Activated naive CD8-positive, alpha-beta T cell treated with anti-CD3 and anti-CD28 coated beads, Interleukin-2, amount 50 U/mL, for 24 hours (primary cell): ENCODE results near the gene SULT1B1.
A peak's percentile ranks its signal among the peaks of the same experiment; 100 is the strongest.
"Not testable (repeated sequence)": the region's sequence is repeated elsewhere in the genome, so short reads cannot be mapped to it uniquely, and the experiment has no call there.

Experiments
- ATAC-seq: fragments of 150-1000 bp; cut with Tn5 transposase; one replicate; pipeline ENCODE4 v1.10.0; 2021
- DNase-seq: peaks from one replicate; pipeline ENCODE4 v3.0.0; 2021
- H3K27ac Mint-ChIP-seq: one replicate; pipeline ENCODE4 v1.8.0; 2021; ENCODE audit warnings: mild to moderate bottlenecking, mixed read lengths
- H3K27me3 Mint-ChIP-seq: one replicate; pipeline ENCODE4 v1.8.0; 2021; ENCODE audit warnings: mixed read lengths
- H3K36me3 Mint-ChIP-seq: one replicate; pipeline ENCODE4 v1.8.0; 2021; ENCODE audit warnings: low read depth, mixed read lengths
- H3K4me1 Mint-ChIP-seq: one replicate; pipeline ENCODE4 v1.8.0; 2021; ENCODE audit warnings: mixed read lengths
- H3K4me3 Mint-ChIP-seq: one replicate; pipeline ENCODE4 v1.8.0; 2021; ENCODE audit warnings: mild to moderate bottlenecking, moderate library complexity, mixed read lengths
- H3K9me3 Mint-ChIP-seq: one replicate; pipeline ENCODE4 v1.8.0; 2021; ENCODE audit warnings: mixed read lengths

The SULT1B1 gene

DNA sequence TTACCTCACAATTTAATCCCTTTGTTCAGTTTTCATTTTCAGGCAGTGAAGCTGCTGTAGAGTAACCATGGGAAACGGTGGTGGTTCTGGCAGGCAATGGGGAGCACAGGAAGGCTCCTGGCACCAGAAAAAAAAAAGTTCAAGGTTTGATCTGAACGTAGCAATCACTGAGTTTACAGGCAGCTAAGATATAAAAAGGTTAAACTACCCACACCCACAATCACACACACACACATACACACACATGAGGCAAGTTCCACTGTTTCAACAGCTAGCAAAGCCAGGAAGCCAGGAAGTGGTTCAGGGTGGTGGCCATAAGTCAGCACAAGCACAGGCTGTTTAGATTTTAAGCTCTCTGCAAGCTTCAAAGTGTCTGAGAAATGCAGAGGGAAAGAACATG, at the start of gene SULT1B1:
TSS of gene SULT1B1 (minus strand) at position 166 of the 400 bp plus-strand sequence. CDS start 5,403 bp downstream, outside the sequence.
- Mint-ChIP-seq H3K27me3 (no peaks in the 10 kb centered on the region), H3K27ac (peak within 1 kb of the TSS; percentile 92), H3K4me3 (peak within 1 kb of the TSS; percentile 66), H3K4me1 (peaks cover 62% of the 10 kb centered on the region), H3K36me3 (no peaks in the 10 kb centered on the region), H3K9me3 (no peaks in the 10 kb centered on the region)
- DNase-seq, result peak; percentile 29
- ATAC-seq, result peak; percentile 86

DNA sequence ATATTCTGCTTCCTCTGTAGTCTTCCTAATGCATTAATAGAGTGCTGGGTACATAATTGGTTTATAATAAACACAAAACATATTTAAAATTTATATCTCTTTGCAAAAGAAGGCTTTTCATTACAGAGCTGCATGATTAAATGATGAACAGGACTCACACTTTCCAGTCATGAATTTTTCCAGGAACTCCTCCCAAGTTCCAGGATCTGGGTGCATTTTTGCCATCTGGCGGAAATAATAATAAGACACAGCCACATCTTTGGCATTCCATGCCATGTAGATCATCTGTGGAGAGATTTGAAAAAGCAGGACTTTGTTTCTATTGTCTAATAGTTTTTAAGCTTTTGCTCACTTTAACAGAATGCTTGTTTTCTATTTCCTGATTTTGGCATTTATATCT, 40.2 kb upstream of the SULT1B1 start:
- DNase-seq, result no peak
- Mint-ChIP-seq H3K4me3 (no peak overlapping the region), H3K4me1 (no peaks in the 10 kb centered on the region), H3K9me3 (peaks cover 4% of the 10 kb centered on the region), H3K27ac (no peak overlapping the region), H3K27me3 (peaks cover 2% of the 10 kb centered on the region), H3K36me3 (no peaks in the 10 kb centered on the region)
- no peak for ATAC-seq

DNA sequence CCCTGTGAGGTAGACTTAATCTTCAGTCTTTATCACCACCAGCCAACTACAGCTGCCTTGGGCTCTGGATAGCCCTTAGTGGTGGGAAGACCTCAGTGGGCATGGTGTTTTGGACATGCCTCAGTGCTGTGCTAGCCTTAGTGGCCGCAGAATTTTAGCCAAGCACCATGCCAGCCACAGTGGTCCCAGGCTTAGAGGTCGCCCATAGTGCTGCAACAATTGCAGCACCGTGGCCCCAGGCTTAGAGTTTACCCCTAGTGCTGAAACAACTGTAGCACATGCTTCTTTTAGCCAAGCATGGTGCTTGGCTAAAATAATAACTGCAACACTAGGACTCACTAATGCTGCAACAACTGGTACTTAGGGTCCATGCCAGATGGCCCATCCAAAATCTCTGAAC, 38.9 kb upstream of the SULT1B1 start:
- H3K27me3 Mint-ChIP-seq, result peaks cover 2% of the 10 kb centered on the region
- no peak overlapping the region for H3K4me3 Mint-ChIP-seq
- no peak overlapping the region for H3K27ac Mint-ChIP-seq
- peaks cover 4% of the 10 kb centered on the region for H3K9me3 Mint-ChIP-seq
- H3K4me1 Mint-ChIP-seq, result no peaks in the 10 kb centered on the region
- DNase-seq (no peak), ATAC-seq (no peak)
- no peaks in the 10 kb centered on the region for H3K36me3 Mint-ChIP-seq

DNA sequence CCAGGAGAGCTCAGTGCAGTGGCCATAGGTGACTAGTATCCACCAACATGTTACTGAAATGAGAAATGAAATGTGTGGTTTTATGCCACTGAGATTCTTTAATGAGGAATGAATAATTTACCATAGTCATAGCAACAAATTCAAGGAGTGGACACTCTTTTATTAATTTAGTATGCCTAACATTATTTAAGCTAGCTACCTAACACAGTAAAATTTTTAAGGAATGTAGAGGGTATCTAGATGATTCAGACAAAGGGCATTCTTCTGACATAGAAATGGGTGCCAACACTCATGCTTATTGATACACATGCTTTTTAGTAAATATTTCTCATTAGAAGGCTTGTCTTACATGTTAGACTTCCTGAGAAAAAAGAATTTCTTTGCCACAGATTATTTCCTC, 33.3 kb upstream of the SULT1B1 start:
- no peaks in the 10 kb centered on the region for H3K36me3 Mint-ChIP-seq
- H3K27ac Mint-ChIP-seq, result no peak overlapping the region
- ATAC-seq (no peak), DNase-seq (no peak)
- H3K4me1 Mint-ChIP-seq, result no peaks in the 10 kb centered on the region
- peaks cover 4% of the 10 kb centered on the region for H3K9me3 Mint-ChIP-seq
- no peaks in the 10 kb centered on the region for H3K27me3 Mint-ChIP-seq
- no peak overlapping the region for H3K4me3 Mint-ChIP-seq

DNA sequence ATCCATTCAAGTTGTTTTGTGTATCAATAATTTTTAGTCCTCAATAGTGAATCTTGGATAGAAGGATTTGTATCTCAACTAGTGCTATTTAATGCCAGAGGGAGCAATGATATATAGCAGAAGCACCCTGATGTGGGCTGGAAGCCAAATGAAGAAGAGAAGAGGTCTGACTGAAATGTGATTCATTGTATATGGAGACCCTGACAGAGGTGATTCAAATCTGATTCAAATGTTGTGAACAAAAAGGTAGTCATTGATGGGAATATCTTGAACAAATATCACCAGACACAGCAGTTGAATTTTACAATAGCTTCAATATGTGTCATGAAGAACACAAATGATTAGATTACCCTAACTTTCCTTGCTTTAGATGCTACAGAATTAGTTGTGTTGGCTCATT, 27.5 kb upstream of the SULT1B1 start:
- no peaks in the 10 kb centered on the region for H3K36me3 Mint-ChIP-seq
- H3K27ac Mint-ChIP-seq, result no peak overlapping the region
- H3K4me1 Mint-ChIP-seq, result no peaks in the 10 kb centered on the region
- H3K4me3 Mint-ChIP-seq, result no peak overlapping the region
- ATAC-seq, result no peak
- DNase-seq, result no peak
- no peaks in the 10 kb centered on the region for H3K27me3 Mint-ChIP-seq
- no peaks in the 10 kb centered on the region for H3K9me3 Mint-ChIP-seq

DNA sequence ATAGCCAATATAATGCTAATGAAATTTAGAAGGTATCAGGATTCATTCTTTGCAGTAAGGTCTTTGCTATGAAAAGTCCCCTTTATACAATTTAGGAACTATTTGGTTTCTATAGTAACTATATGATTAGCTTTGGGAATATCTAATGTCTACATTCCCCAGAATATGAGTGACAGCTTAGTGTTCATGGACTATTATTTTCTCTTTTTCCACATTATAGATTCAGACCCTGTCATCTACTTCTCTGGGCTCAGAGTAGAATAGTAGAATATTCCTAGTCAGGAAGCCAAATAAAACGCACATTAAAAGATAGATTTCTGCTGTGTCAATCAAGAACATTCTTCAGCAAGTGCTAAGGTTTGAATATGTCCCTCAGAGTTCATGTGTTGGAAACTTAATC, 26.1 kb upstream of the SULT1B1 start:
- Mint-ChIP-seq H3K4me1 (no peaks in the 10 kb centered on the region), H3K4me3 (no peak overlapping the region), H3K36me3 (no peaks in the 10 kb centered on the region), H3K27me3 (no peaks in the 10 kb centered on the region), H3K27ac (no peak overlapping the region), H3K9me3 (no peaks in the 10 kb centered on the region)
- no peak for ATAC-seq
- no peak for DNase-seq

DNA sequence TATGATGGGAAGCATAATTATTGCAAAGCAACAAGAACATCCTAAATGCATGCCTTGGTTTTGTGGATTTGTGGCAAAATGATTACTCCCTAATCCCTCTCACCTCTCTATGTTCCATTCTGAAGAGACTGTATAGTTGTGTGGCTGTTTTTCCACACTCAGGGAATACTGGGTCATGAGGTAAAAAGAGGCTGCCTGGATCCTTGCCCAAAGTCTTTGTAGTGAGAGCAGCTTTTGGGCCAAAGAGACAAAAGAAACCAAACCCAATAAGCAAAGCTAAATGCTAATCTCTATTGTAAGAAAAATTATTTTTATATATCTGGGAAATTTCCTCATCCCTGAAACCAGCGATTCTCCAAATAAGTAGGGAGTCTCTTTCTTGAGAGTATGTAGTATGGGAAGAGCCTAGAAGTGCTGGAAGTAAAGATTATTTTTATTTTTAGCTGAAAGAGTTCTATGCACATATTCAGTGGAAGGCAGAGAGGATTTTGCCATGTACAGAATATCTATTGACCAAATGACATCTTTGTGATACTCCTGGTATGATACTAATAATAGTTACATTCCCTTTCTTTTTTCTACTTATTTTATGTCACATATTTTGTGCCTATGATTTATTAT, 24.9 kb upstream of the SULT1B1 start:
- Mint-ChIP-seq H3K27me3 (no peaks in the 10 kb centered on the region), H3K27ac (no peak overlapping the region), H3K9me3 (no peaks in the 10 kb centered on the region), H3K4me1 (no peaks in the 10 kb centered on the region), H3K4me3 (no peak overlapping the region), H3K36me3 (no peaks in the 10 kb centered on the region)
- no peak for DNase-seq
- ATAC-seq, result no peak

DNA sequence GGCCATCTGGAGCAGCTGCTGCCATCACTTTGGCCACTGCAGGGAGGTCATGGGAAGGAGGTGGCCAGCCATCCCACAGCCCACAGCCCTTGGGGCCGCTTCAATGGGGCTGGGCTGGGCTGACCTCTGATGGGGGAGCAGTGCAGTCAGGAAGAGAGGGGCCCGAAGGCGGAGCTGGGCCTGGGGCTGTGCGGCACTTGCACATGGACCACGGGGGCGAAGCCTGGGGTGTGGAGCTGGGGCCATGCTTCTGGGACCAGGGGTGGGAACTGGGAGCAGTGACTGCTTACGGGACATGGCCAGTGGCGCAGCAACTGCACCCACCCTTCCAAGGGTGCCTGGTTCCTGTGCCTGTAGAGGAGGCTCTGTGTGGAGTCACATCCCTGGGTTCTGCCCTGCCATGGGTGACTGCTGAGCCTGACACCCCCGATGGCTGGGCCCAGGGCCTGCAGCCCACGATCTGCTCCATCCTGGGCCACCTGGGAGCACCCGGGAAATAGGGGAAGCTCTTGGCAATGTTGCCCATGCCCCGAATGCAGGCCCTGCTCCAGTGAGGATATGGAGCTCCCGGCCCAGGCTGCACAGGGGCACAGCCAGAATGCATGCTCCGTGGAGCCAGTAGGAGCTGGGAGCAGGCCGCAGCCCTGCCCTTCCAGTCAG, 22.4 kb upstream of the SULT1B1 start:
- no peaks in the 10 kb centered on the region for H3K9me3 Mint-ChIP-seq
- DNase-seq, result no peak
- no peak overlapping the region for H3K4me3 Mint-ChIP-seq
- H3K36me3 Mint-ChIP-seq, result no peaks in the 10 kb centered on the region
- no peak for ATAC-seq
- H3K4me1 Mint-ChIP-seq, result no peaks in the 10 kb centered on the region
- H3K27me3 Mint-ChIP-seq, result no peaks in the 10 kb centered on the region
- H3K27ac Mint-ChIP-seq, result no peak overlapping the region

DNA sequence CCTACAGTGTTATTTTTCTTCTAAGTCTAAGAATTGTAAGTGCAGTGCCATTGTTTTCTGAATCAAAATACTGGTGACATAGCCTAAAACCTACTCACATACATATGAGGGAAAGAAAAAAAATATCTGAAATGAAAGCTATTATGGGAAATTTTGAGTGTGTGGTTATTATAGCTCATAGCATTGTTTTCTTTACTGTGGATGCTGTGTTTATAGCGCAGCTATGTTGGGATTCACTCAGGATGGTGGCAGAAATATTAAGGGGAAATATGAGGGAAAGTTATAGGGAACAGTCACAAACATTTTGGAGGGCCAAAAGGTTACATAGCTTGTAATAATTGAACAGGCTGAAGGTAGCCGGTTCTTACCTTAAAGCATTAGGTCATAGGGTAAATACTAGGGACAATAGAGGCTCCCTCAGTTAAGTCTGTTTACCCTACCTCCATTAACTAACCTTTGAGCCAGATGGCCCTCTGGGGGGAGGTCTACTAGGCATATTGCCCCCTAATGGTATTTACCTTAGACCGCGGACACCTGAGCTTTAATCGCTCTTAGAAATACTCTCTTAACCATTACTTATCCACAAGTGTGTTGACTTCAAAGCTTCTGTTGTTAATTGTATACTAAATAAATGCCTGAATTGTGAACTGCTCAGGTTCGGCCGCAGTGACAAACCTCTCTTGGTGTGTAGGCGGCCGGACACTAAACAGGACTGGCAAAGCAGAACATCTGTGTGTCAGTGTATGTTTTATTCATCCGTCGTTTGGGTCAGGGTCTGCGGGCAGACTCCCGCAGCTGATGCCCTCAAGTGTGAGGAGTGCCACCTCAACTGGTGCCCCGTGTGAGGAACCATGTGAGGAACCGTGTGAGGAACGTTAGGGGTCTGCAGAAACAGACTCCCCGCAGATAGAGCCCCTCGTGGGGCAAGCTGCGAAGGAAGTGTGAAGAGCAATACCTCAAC, 21.3 kb upstream of the SULT1B1 start:
- no peaks in the 10 kb centered on the region for H3K27me3 Mint-ChIP-seq
- no peak for DNase-seq
- no peaks in the 10 kb centered on the region for H3K36me3 Mint-ChIP-seq
- H3K4me1 Mint-ChIP-seq, result no peaks in the 10 kb centered on the region
- no peak overlapping the region for H3K4me3 Mint-ChIP-seq
- H3K9me3 Mint-ChIP-seq, result no peaks in the 10 kb centered on the region
- H3K27ac Mint-ChIP-seq, result no peak overlapping the region
- ATAC-seq, result no peak

DNA sequence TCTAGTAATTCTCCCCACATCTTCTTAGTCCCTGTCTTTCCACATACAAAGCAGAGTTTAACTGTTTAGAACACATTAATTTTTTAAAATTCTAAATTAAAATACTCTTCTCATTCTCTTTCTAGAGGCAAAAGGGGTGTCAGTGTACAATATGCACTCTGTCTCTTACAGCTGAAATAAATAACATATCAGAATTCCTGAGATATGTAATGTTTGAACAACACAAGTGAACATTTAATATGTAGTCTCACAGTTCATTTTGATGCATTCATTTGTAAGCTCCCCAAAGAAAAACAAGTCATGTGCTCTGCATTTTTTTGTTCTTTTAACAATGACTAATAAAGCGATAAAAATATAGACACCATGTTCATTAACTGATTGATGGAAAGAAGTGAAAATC, 19.7 kb upstream of the SULT1B1 start:
- no peaks in the 10 kb centered on the region for H3K9me3 Mint-ChIP-seq
- H3K4me1 Mint-ChIP-seq, result no peaks in the 10 kb centered on the region
- no peak overlapping the region for H3K4me3 Mint-ChIP-seq
- no peaks in the 10 kb centered on the region for H3K27me3 Mint-ChIP-seq
- H3K27ac Mint-ChIP-seq, result no peak overlapping the region
- no peak for DNase-seq
- no peaks in the 10 kb centered on the region for H3K36me3 Mint-ChIP-seq
- no peak for ATAC-seq

DNA sequence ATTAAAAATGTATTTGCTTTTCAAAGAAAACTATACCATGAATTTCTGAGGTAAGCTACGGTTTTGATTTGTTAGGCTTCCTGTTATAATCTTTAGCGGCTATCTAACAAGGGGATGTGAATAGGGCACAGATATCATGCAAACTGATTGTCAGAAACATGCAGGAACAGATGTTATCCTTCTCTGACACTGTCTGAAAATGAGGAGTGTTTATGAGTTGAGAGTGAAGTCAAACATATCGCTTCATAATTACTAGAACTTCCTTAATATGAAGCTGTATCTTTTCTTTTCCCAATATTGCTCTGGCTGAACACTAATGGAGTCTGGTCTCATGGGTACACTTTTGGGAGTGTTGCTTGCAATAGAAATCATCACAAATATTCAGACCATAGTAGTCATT, 16.3 kb upstream of the SULT1B1 start:
- Mint-ChIP-seq H3K36me3 (no peaks in the 10 kb centered on the region), H3K4me3 (no peak overlapping the region), H3K27me3 (no peaks in the 10 kb centered on the region), H3K27ac (no peak overlapping the region), H3K4me1 (no peaks in the 10 kb centered on the region), H3K9me3 (no peaks in the 10 kb centered on the region)
- DNase-seq (no peak), ATAC-seq (no peak)

DNA sequence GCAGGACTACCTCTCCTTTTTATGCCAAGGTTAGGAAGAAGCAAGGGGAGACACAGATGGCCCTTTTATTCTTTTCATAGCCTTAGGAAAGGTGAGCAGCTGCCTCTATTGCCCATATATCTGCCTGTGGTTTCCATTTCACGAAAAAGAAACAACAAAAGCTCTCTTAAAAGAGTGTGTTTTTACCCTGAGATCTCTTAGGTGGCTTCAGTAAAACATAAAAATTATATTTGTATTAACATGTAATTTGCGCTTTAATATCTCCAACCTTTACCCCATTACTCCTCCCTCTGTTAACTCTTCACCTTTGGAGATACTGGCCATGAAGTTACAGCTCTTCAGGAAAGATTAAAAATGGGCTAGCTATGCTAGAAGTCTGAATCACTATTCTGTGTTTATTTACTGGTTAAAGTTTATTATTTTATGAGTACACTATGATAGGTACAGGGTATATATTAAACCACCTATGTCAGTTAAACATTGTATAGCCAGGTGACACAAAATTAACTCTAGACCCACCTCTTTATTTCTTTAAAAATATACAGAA, 15.0 kb upstream of the SULT1B1 start:
- DNase-seq, result no peak
- Mint-ChIP-seq H3K27ac (no peak overlapping the region), H3K4me3 (no peak overlapping the region), H3K27me3 (no peaks in the 10 kb centered on the region), H3K9me3 (no peaks in the 10 kb centered on the region), H3K4me1 (peaks cover 2% of the 10 kb centered on the region), H3K36me3 (no peaks in the 10 kb centered on the region)
- no peak for ATAC-seq

DNA sequence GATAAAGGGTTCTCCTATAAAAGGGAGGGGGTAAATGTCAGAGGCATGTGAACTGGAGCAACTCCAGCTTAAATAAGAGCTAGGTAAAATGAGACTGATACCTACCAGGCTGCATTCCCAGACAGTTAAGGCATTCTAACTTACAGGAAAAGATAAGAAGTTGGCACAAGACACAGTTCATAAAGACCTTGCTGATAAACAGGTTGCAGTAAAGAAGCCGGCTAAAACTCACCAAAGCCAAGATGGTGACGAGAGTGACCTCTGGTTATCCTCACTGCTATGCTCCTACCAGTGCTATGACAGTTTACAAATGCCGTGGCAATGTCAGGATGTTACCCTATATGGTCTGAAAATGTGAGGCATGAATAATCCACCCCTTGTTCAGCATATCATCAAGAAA, 13.1 kb upstream of the SULT1B1 start:
- H3K27me3 Mint-ChIP-seq, result no peaks in the 10 kb centered on the region
- H3K27ac Mint-ChIP-seq, result no peak overlapping the region
- H3K36me3 Mint-ChIP-seq, result no peaks in the 10 kb centered on the region
- H3K4me3 Mint-ChIP-seq, result no peak overlapping the region
- DNase-seq (no peak), ATAC-seq (no peak)
- peaks cover 2% of the 10 kb centered on the region for H3K4me1 Mint-ChIP-seq
- H3K9me3 Mint-ChIP-seq, result no peaks in the 10 kb centered on the region

DNA sequence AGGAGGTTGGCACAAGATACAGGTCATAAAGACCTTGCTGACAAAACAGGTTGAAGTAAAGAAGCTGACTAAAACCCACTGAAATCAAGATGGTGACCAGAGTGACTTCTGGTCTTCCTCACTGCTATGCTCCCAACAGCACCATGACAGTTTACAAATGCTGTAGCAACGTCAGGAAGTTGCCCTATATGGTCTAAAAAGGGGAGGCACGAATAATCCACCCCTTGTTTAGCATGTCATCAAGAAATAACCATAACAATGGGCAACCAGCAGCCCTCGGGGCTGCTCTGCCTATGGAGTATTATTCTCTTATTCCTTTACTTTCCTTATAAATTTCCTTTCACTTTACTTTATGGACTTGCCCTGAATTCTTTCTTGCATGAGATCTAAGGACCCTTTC, 8.1 kb upstream of the SULT1B1 start:
- not testable (repeated sequence) for ATAC-seq, H3K36me3 Mint-ChIP-seq, DNase-seq, H3K9me3 Mint-ChIP-seq, H3K4me3 Mint-ChIP-seq, H3K27ac Mint-ChIP-seq, H3K27me3 Mint-ChIP-seq
- peaks cover 18% of the 10 kb centered on the region for H3K4me1 Mint-ChIP-seq

DNA sequence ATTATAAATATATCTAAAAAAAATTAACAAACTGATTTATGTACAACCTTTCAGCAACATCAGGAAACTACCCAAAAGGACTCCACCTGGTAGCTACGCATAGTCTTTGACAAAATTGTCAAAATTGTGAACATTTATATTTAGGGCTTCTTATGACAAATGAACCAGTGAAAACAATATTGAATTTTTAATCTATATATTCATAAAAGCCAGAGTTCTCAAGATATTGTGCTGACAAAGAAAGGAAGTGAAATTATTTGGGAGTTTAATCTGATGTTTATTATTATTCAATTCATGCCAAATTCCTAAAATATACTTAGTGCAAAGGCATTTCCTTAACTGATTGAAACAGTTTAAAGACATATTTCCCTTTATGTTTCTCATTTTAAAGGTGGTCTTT, 5.3 kb upstream of the SULT1B1 start:
- no peaks in the 10 kb centered on the region for H3K9me3 Mint-ChIP-seq
- no peak for DNase-seq
- H3K36me3 Mint-ChIP-seq, result no peaks in the 10 kb centered on the region
- no peaks in the 10 kb centered on the region for H3K27me3 Mint-ChIP-seq
- ATAC-seq, result no peak
- H3K4me3 Mint-ChIP-seq, result no peak overlapping the region
- no peak overlapping the region for H3K27ac Mint-ChIP-seq
- peaks cover 27% of the 10 kb centered on the region for H3K4me1 Mint-ChIP-seq
